K562 (cell line): ENCODE measurements around the gene SND1. TPM values are rescaled to one million over a fixed set of nuclear protein-coding genes. Genes with fewer than 3 reads are reported as not detected.

ENCODE experiments used
- ATAC-seq: fragments of 200-7000 bp; cut with Tn5 transposase; 3 replicates; pipeline ENCODE4 v1.9.1; 2020; ENCODE audit warnings: moderate library complexity
- BruUV-seq: library from RNA; stranded (reverse); fragments of 400-500 nt; replicated peaks from 2 replicates; lab custom pipeline; 2021; lab: Mats Ljungman, UMichigan
- CTCF ChIA-PET: fragments of 300-600 bp; formaldehyde crosslinking; extraction: SDS; loops from one replicate; lab custom pipeline; 2021; ENCODE audit warnings: low intra/inter-chr PET ratio; lab: Yijun Ruan, JAX
- POLR2A ChIA-PET: fragments of 300-600, 350-650 bp; sonication (Branson Sonifier 250); formaldehyde crosslinking; extraction: SDS; loops from one replicate; lab custom pipeline; 2021; ENCODE audit warnings: antibody characterized with exemption, inconsistent platforms; lab: Yijun Ruan, JAX
- DNase-seq, 4 experiments: peaks; one replicate each; pipeline versions ENCODE4 v3.0.0 to v3.0.0-alpha.2; 2011 to 2018; ENCODE audit warnings: low spot score in 3 of 4, mixed read lengths in 3 of 4; ENCODE audit errors: extremely low read depth in 1 of 4
- FAIRE-seq: peaks from 2 replicates; lab custom pipeline; 2011; peaks lifted over from hg19 to GRCh38; lab: Jason Lieb, UNC
- H2AFZ ChIP-seq: 2 replicates; pipeline ENCODE4 v1.6.0; 2011; ENCODE audit warnings: low read depth, low read length, control low read depth, inconsistent platforms
- H3K27ac ChIP-seq: fragments of 200-600 bp; 3 replicates; pipeline ENCODE4 v1.8.0; 2011; ENCODE audit warnings: low read depth, mild to moderate bottlenecking, control low read depth, inconsistent platforms, low read length, moderate library complexity, mixed read lengths; ENCODE audit errors: extremely low read depth
- H3K27me3 ChIP-seq, 2 experiments: fragments of 300-600 bp in 1 of 2; 2 replicates in 1 of 2; 3 replicates in 1 of 2; pipeline versions ENCODE4 v1.6.0 to v1.8.0; 2011; ENCODE audit warnings: inconsistent platforms in 2 of 2, low read length in 2 of 2, mild to moderate bottlenecking in 1 of 2, mixed read lengths in 1 of 2, moderate library complexity in 1 of 2; ENCODE audit not compliant: control insufficient read depth in 2 of 2, insufficient read depth in 2 of 2
- H3K36me3 ChIP-seq: fragments of 300-600 bp; 3 replicates; pipeline ENCODE4 v1.8.0; 2011; ENCODE audit warnings: mild to moderate bottlenecking, low read length, inconsistent platforms; ENCODE audit not compliant: control insufficient read depth, insufficient read depth
- H3K4me1 ChIP-seq, 2 experiments: fragments of 200-600 bp in 1 of 2; replicated peaks in 1 of 2; 2 replicates in 1 of 2; 3 replicates in 1 of 2; pipeline versions ENCODE4 v1.5.1 to v1.8.0; 2011; ENCODE audit warnings: inconsistent platforms in 2 of 2, low read length in 2 of 2, mild to moderate bottlenecking in 1 of 2, mixed read lengths in 1 of 2, moderate library complexity in 1 of 2; ENCODE audit not compliant: control insufficient read depth in 2 of 2, insufficient read depth in 2 of 2
- H3K4me2 ChIP-seq: 2 replicates; pipeline ENCODE4 v1.6.1; 2011; ENCODE audit warnings: low read length, control low read depth, inconsistent platforms, mixed read lengths; ENCODE audit not compliant: insufficient read depth
- H3K4me3 ChIP-seq: fragments of 200-600 bp; sonication (generic), shearing (Covaris generic); 2 replicates; pipeline ENCODE4 v1.5.1; 2016; ENCODE audit warnings: control low read depth, inconsistent platforms
- H3K79me2 ChIP-seq: fragments of 200-600 bp; 3 replicates; pipeline ENCODE4 v1.8.0; 2011; ENCODE audit warnings: low read length, inconsistent platforms; ENCODE audit not compliant: control insufficient read depth, insufficient read depth
- H3K9ac ChIP-seq, 2 experiments: 2 replicates each; pipeline versions ENCODE4 v1.6.0 to v1.6.1; 2011; ENCODE audit warnings: low read depth in 2 of 2, low read length in 2 of 2, control low read depth in 1 of 2, inconsistent platforms in 1 of 2, mild to moderate bottlenecking in 1 of 2, mixed read lengths in 1 of 2; ENCODE audit not compliant: insufficient read depth in 1 of 2
- H3K9me1 ChIP-seq: one replicate; pipeline ENCODE4 v1.6.0; 2011; ENCODE audit warnings: inconsistent platforms, mild to moderate bottlenecking, low read length, moderate library complexity; ENCODE audit not compliant: control insufficient read depth, insufficient read depth
- H3K9me3 ChIP-seq: replicated peaks from 2 replicates; pipeline ENCODE4 v1.5.1; 2011; ENCODE audit warnings: low read depth, low read length, inconsistent platforms; ENCODE audit not compliant: control insufficient read depth, insufficient read depth
- H4K20me1 ChIP-seq: replicated peaks from 2 replicates; pipeline ENCODE4 v1.6.1; 2011; ENCODE audit warnings: low read length, inconsistent platforms, mixed read lengths; ENCODE audit not compliant: control insufficient read depth, insufficient read depth
- BCL6 ChIP-seq: fragments of 250-450 bp; sonication (Bioruptor Pico); IDR thresholded peaks from 2 replicates; pipeline ENCODE4 v1.4.0; 2020
- ELF1 ChIP-seq: fragments of 200-800 bp; sonication (Bioruptor generic); IDR thresholded peaks from 2 replicates; pipeline ENCODE4 v1.6.1; 2016; ENCODE audit warnings: missing genetic modification characterization, missing compliant biosample characterization
- EWSR1 ChIP-seq: fragments of 450-650 bp; IDR thresholded peaks from 2 replicates; pipeline ENCODE4 v1.6.1; 2018; ENCODE audit warnings: borderline replicate concordance, mild to moderate bottlenecking, low read depth, moderate library complexity; ENCODE audit not compliant: partially characterized antibody
- FOSL1 ChIP-seq: fragments of 200-800 bp; sonication (Bioruptor generic); conservative IDR thresholded peaks from 2 replicates; pipeline ENCODE4 v1.6.1; 2016; ENCODE audit warnings: missing genetic modification characterization, missing compliant biosample characterization
- FOXM1 ChIP-seq, 2 experiments: fragments of 450-650 bp in 1 of 2; sonication (generic) in 1 of 2; formaldehyde crosslinking in 1 of 2; IDR thresholded peaks; 2 replicates each; pipeline versions ENCODE4 v1.6.1 to v1.9.0; 2017 to 2022; ENCODE audit warnings: low read depth in 2 of 2, mild to moderate bottlenecking in 2 of 2, missing genetic modification reagents in 1 of 2, moderate library complexity in 1 of 2
- FOXP1 ChIP-seq: sonication (generic); formaldehyde crosslinking; IDR thresholded peaks from 2 replicates; pipeline ENCODE4 v1.8.0; 2022; ENCODE audit warnings: mild to moderate bottlenecking, missing genetic modification reagents
- GABPA ChIP-seq: fragments of 200-800 bp; sonication (Bioruptor generic); conservative IDR thresholded peaks from 2 replicates; pipeline ENCODE4 v1.6.1; 2016; ENCODE audit warnings: low read depth, missing genetic modification characterization, missing compliant biosample characterization
- MCM2 ChIP-seq: fragments of 450-650 bp; IDR thresholded peaks from 2 replicates; pipeline ENCODE4 v1.6.1; 2017; ENCODE audit warnings: low read depth, mild to moderate bottlenecking
- NBN ChIP-seq: fragments of 450-650 bp; IDR thresholded peaks from 2 replicates; pipeline ENCODE4 v1.6.1; 2016; ENCODE audit warnings: low read depth, mild to moderate bottlenecking
- NONO ChIP-seq, 2 experiments: fragments of 200-400 bp in 1 of 2; fragments of 450-650 bp in 1 of 2; formaldehyde crosslinking in 1 of 2; IDR thresholded peaks; 2 replicates each; pipeline ENCODE4 v1.6.1; 2017; ENCODE audit warnings: low read depth in 2 of 2, mild to moderate bottlenecking in 2 of 2, moderate library complexity in 2 of 2, low read length in 1 of 2
- PHF21A ChIP-seq: fragments of 450-650 bp; IDR thresholded peaks from 2 replicates; pipeline ENCODE4 v1.6.1; 2017; ENCODE audit warnings: low read depth, borderline replicate concordance
- POU5F1 ChIP-seq: fragments of 150-350 bp; IDR thresholded peaks from 2 replicates; pipeline ENCODE4 v1.6.1; 2014; ENCODE audit warnings: borderline replicate concordance, low read length, low read depth, mild to moderate bottlenecking; ENCODE audit not compliant: partially characterized antibody
- SETDB1 ChIP-seq: IDR thresholded peaks from one replicate; pipeline ENCODE4 v1.6.1; 2012; ENCODE audit warnings: low read length, control low read depth, inconsistent platforms
- SIX5 ChIP-seq, 2 experiments: IDR thresholded peaks; 2 replicates each; pipeline ENCODE4 v1.6.1; 2011; ENCODE audit warnings: low read length in 2 of 2, borderline replicate concordance in 1 of 2, low read depth in 1 of 2, mild to moderate bottlenecking in 1 of 2, moderate library complexity in 1 of 2; ENCODE audit not compliant: insufficient read depth in 1 of 2
- ZNF174 ChIP-seq: fragments of 250-450 bp; sonication (Bioruptor Pico); IDR thresholded peaks from 2 replicates; pipeline ENCODE4 v1.4.0; 2020; ENCODE audit warnings: mild to moderate bottlenecking
- ZNF3 ChIP-seq: fragments of 250-450 bp; sonication (Bioruptor Pico); IDR thresholded peaks from 2 replicates; pipeline ENCODE4 v1.5.0; 2021; ENCODE audit warnings: mild to moderate bottlenecking, moderate library complexity
- ZNF408 ChIP-seq: fragments of 250-450 bp; sonication (Bioruptor Pico); IDR thresholded peaks from 2 replicates; pipeline ENCODE4 v1.4.0; 2020; ENCODE audit warnings: low read depth, mild to moderate bottlenecking, moderate library complexity
- WGBS: fragments of 100-300 bp; shearing (Covaris generic); methylation state at CpG from one replicate; pipeline ENCODE4 v1.1.6; 2016; ENCODE audit warnings: low coverage, mixed read lengths; ENCODE audit not compliant: insufficient coverage; ENCODE audit errors: missing lambda C conversion rate; 5-methylcytosine and 5-hydroxymethylcytosine counted together
- in situ Hi-C: fragments of 300-500 bp; cut with MboI; formaldehyde crosslinking; loops from 4 replicates; pipeline ENCODE4 v1.15.0; 2018; ENCODE audit warnings: inconsistent platforms, mixed read lengths
- intact Hi-C: fragments of 100-400 bp; cut with micrococcal nuclease; formaldehyde crosslinking; loops from 2 replicates; pipeline ENCODE4 v1.14.2; 2022
- polyA plus RNA-seq, 8 experiments: library from polyadenylated mRNA; depleted of rRNA in 4 of 8; stranded (reverse) in 5 of 8; unstranded in 3 of 8; fragments of >200 nt; fragmentation: Nextera tagmentation in 2 of 8; fragmentation: Illumina TruSeq in 1 of 8; extraction: Ambion mirVana in 2 of 8; extraction: Trizol in 1 of 8; gene quantifications; 2 replicates each; pipeline versions ENCODE4 v1.2.1 to v1.2.3, GENCODE V29; 2011 to 2014; ENCODE audit warnings: inconsistent platforms in 1 of 8, missing spikeins in 1 of 8
- total RNA-seq, 7 experiments: library from RNA; depleted of rRNA in 6 of 7; stranded (reverse); fragments of >200 nt in 6 of 7; fragmentation: Illumina TruSeq in 2 of 7; extraction: Trizol in 2 of 7; gene quantifications; 2 replicates each; pipeline versions ENCODE4 v1.2.1 to v1.2.3, GENCODE V29; 2011 to 2021; ENCODE audit warnings: low replicate concordance in 1 of 7
- TF ChIP-seq, protein P1 (sequence below): fragments of 250-450 bp; sonication (Bioruptor Pico); IDR thresholded peaks from 2 replicates; pipeline ENCODE4 v1.4.0; 2020; ENCODE audit warnings: mild to moderate bottlenecking, moderate library complexity
- TF ChIP-seq, protein P2 (sequence below), 3 experiments: IDR thresholded peaks in 2 of 3; conservative IDR thresholded peaks in 1 of 3; 2 replicates each; pipeline ENCODE4 v1.5.1; 2011 to 2012; ENCODE audit warnings: low read length in 3 of 3, mild to moderate bottlenecking in 3 of 3, control low read depth in 2 of 3, improper control_type of control experiment in 1 of 3, inconsistent platforms in 1 of 3, low read depth in 1 of 3, mixed read lengths in 1 of 3, moderate library complexity in 1 of 3; ENCODE audit not compliant: insufficient read depth in 2 of 3

The SND1 gene
- total and polyA plus RNA-seq, 9 of the 15 experiments (the other 6 are each of a cell fraction or from before 2014, with no cell fraction given) = 46.5 to 307 (median 191) TPM

DNA sequence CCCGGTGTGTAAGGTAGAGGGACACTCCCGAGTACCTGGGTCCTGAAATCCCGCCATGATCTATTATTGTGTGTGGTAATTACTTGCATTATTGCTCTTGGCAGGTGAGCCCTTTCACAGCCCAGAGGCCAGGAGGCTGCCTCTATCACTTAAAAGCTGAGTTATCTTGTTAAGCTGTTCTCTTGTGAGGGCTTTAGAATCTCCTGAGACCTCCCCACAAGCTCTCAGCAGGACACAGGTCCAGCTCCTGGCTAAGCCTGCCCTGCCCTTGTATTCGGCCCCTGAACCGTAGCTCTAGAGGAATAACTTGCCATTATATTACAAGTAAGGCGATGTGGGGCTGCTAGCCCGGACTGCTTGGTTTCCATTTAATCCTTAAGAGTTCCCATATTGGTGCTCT lies 13.9 kb downstream of the SND1 start:
- H3K9ac ChIP-seq = no peak overlapping the region; a peak in 1 of 4 replicates
- no peaks in the 10 kb centered on the region for H3K4me1 ChIP-seq

More for the DNA sequence above, 13.9 kb downstream of the SND1 start:
- CTCF ChIA-PET = no interaction called here
- Histone ChIP-seq H3K27me3 (no peaks in the 10 kb centered on the region), H2AFZ (no peak overlapping the region), H3K9me3 (no peaks in the 10 kb centered on the region), H3K9me1 (no peaks in the 10 kb centered on the region), H3K36me3 (peaks cover 88% of the 10 kb centered on the region; the same call in 2 of the 3 replicates), H4K20me1 (peaks cover 63% of the 10 kb centered on the region), H3K79me2 (peaks cover 98% of the 10 kb centered on the region), H3K27ac (no peak overlapping the region), H3K4me2 (no peak overlapping the region), H3K4me3 (no peak overlapping the region)
- no TSS peak for BruUV-seq
- POLR2A ChIA-PET = interaction anchor here (0.6 to 2.6 kb wide), 12 partner anchors 8 to 315 kb away, joined by 3 to 17 read pairs (median 4); partner anchors contain the start of gene SND1
- in situ Hi-C loops (no loop called here), intact Hi-C loops (no loop called here)
- ATAC-seq (no peak; the same call in 2 of the 3 replicates), FAIRE-seq (no peak), DNase-seq (no peak)
- 88% methylated on average over 7 of the region's 7 CpGs for WGBS
- TF ChIP-seq ZNF3 (CRISPR knock-in tag) = no peak
- TF ChIP-seq PHF21A = no peak
- no peak for TF ChIP-seq ZNF408
- no peak for TF ChIP-seq POU5F1
- TF ChIP-seq, protein P1, sequence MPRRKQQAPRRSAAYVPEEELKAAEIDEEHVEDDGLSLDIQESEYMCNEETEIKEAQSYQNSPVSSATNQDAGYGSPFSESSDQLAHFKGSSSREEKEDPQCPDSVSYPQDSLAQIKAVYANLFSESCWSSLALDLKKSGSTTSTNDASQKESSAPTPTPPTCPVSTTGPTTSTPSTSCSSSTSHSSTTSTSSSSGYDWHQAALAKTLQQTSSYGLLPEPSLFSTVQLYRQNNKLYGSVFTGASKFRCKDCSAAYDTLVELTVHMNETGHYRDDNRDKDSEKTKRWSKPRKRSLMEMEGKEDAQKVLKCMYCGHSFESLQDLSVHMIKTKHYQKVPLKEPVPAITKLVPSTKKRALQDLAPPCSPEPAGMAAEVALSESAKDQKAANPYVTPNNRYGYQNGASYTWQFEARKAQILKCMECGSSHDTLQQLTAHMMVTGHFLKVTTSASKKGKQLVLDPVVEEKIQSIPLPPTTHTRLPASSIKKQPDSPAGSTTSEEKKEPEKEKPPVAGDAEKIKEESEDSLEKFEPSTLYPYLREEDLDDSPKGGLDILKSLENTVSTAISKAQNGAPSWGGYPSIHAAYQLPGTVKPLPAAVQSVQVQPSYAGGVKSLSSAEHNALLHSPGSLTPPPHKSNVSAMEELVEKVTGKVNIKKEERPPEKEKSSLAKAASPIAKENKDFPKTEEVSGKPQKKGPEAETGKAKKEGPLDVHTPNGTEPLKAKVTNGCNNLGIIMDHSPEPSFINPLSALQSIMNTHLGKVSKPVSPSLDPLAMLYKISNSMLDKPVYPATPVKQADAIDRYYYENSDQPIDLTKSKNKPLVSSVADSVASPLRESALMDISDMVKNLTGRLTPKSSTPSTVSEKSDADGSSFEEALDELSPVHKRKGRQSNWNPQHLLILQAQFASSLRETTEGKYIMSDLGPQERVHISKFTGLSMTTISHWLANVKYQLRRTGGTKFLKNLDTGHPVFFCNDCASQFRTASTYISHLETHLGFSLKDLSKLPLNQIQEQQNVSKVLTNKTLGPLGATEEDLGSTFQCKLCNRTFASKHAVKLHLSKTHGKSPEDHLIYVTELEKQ (CRISPR knock-in tag) = no peak
- no peak for TF ChIP-seq NBN
- no peak for TF ChIP-seq FOXP1 (CRISPR knock-in tag)
- TF ChIP-seq EWSR1 = no peak
- TF ChIP-seq BCL6 (CRISPR knock-in tag) = no peak
- no peak for TF ChIP-seq MCM2
- no peak for TF ChIP-seq ZNF174
- no peak for TF ChIP-seq FOXM1 (IDR thresholded peaks at IDR 0.05; ENCODE audit: low read depth)
- no peak for TF ChIP-seq FOXM1 (CRISPR knock-in tag; IDR thresholded peaks at IDR 0.05; ENCODE audit: low read depth)
- TF ChIP-seq, protein P2, sequence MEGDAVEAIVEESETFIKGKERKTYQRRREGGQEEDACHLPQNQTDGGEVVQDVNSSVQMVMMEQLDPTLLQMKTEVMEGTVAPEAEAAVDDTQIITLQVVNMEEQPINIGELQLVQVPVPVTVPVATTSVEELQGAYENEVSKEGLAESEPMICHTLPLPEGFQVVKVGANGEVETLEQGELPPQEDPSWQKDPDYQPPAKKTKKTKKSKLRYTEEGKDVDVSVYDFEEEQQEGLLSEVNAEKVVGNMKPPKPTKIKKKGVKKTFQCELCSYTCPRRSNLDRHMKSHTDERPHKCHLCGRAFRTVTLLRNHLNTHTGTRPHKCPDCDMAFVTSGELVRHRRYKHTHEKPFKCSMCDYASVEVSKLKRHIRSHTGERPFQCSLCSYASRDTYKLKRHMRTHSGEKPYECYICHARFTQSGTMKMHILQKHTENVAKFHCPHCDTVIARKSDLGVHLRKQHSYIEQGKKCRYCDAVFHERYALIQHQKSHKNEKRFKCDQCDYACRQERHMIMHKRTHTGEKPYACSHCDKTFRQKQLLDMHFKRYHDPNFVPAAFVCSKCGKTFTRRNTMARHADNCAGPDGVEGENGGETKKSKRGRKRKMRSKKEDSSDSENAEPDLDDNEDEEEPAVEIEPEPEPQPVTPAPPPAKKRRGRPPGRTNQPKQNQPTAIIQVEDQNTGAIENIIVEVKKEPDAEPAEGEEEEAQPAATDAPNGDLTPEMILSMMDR (IDR thresholded peaks at IDR 0.05 in 2 of 3, conservative IDR thresholded peaks at IDR 0.05 in 1 of 3; ENCODE audit: insufficient read depth in 2 of 3, low read depth in 1 of 3, low read length in 3 of 3) = no peak
- TF ChIP-seq ELF1 = no peak
- TF ChIP-seq SETDB1 = no peak
- TF ChIP-seq NONO (IDR thresholded peaks at IDR 0.05; ENCODE audit: low read depth in 2 of 2, low read length in 1 of 2) = no peak
- no peak for TF ChIP-seq FOSL1 (tag)
- no peak for TF ChIP-seq SIX5 (IDR thresholded peaks at IDR 0.05; ENCODE audit: borderline replicate concordance in 1 of 2, insufficient read depth in 1 of 2, low read depth in 1 of 2, low read length in 2 of 2)
- no peak for TF ChIP-seq GABPA
